NCI-H2029 treated with DMSO at 0.1 percent for 48 hours (cell line): ENCODE results near the gene ACADVL.

Experiments
- DNase-seq: peaks from one replicate; lab custom pipeline; 2025; lab: John Stamatoyannopoulos, UW

ACADVL gene

DNA sequence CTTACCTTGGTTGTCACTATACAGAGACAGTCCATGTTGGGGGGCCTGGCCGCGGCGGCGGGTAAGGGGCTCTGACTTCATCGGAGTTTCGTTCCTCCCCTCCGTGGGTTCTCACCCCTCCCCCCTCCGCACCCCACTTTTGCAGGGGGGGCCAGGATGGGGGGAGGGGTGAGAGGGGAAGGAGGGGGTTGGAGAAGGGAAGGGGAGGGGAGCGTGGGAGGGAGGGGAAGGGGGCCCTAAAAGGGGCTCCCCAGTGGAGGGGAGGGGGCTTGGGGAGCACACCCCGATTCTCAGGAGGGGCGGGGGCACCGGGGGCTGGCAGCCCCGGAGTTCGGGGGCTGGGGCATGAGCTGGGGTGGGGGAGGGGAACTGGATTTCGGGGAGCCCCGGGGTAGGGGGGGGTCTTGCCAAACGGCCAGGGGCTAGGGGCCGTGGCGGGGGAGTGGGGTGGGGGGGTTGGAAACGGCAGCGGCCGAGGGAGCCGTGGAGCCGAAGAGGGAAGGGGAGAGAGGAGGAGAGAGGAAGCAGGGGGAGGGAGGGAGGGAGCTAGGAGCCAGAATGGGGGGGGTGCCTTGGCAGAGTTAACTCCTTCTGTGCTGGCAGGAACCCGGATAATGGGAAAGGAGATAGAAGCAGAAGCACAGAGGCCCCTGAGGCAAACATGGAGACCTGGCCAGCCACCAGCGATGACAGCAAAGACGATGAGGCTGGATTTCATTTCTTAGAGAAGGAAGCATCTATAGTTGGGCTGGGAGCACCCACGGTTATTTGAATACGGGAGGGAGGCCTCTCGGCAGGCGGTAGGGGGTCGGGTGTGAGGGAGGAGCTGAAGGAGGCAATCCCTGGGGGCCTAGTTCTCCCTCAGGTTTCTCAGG is 2.4 kb upstream of the ACADVL start:
- DNase-seq, result no peak

- no peak for DNase-seq
Measured at GRCh38 chr17:7218166-7218565, 1.6 kb upstream of the ACADVL start.

- DNase-seq, result no peak
Measured at GRCh38 chr17:7218758-7219157, 980 bp upstream of the ACADVL start.

DNA sequence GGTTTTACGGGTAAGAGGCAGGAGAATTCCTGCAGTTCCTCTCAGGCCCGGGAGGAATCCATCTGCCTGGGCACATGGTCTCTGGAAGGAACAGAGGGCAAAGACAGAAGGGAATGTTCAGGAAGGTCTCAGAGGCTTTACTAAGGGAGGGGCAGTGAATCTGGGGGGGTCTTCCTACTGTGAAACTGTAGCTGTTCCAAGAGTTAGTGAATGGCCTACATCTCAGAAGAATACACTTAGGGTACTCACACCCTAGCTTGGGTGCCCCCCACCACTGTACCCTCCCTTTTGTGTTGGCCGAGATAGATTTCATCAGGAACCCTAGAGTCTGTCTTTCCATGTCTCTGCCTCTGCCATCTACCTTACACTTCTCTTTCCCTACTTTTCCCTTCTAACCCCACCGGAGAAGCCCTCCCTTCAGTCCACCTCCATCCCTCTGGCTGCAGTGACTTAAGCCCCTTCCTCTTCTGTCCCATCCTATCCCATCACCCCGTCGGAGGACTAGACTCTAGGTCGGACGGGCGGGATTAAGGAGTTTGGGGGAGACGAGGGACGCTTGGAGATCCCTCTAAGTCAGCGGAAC is 418 bp upstream of the ACADVL start:
- no peak for DNase-seq

GRCh38 chr17:7220593-7221277 is 997 bp downstream of the ACADVL start:
- DNase-seq, result peak; percentile 2

- DNase-seq, result no peak
Measured at GRCh38 chr17:7221278-7222092, 1.7 kb downstream of the ACADVL start.

- no peak for DNase-seq
Measured at GRCh38 chr17:7222093-7222971, 2.6 kb downstream of the ACADVL start.

DNA sequence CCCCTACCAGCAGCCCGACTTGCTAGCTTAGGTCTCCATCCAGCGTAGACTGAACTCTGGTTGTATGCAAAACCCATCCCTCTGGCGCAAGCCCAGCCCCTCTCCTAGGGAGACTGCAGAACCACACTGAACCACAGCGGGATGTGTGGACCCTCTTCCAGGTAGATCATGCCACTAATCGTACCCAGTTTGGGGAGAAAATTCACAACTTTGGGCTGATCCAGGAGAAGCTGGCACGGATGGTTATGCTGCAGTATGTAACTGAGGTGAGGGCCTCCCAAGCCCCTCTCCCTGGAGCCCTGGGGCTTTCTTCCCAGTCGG is 3.2 kb downstream of the ACADVL start:
- no peak for DNase-seq

DNA sequence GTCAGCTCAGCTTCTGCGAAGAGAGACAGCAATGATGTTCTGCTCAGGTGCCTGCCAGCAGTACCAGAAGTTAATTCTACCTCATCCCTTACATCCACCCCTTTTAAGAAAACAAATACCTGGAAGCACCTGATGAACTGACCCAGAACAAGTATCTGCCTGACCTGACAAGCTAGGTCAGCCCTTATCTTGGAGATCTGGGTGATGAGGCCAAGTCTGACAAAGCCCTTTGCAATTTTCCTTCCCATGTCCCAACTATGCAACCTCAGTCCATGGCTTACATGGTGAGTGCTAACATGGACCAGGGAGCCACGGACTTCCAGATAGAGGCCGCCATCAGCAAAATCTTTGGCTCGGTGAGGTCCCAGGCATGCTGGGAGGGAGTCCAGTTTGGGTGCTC is 3.6 kb downstream of the ACADVL start:
- DNase-seq, result no peak

- DNase-seq, result no peak
Measured at GRCh38 chr17:7224110-7224509, 4.4 kb downstream of the ACADVL start.

DNA sequence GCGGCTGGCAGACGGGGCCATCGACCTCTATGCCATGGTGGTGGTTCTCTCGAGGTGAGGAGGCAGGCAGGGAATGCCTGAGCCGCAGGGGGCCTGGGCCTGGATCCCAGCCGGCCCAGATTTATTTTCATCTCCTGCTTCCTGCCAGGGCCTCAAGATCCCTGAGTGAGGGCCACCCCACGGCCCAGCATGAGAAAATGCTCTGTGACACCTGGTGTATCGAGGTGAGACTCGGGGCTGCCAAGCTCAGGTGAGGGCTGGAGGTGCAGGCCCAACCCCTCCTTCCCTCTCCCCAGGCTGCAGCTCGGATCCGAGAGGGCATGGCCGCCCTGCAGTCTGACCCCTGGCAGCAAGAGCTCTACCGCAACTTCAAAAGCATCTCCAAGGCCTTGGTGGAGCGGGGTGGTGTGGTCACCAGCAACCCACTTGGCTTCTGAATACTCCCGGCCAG is 4.9 kb downstream of the ACADVL start:
- DNase-seq, result no peak

DNA sequence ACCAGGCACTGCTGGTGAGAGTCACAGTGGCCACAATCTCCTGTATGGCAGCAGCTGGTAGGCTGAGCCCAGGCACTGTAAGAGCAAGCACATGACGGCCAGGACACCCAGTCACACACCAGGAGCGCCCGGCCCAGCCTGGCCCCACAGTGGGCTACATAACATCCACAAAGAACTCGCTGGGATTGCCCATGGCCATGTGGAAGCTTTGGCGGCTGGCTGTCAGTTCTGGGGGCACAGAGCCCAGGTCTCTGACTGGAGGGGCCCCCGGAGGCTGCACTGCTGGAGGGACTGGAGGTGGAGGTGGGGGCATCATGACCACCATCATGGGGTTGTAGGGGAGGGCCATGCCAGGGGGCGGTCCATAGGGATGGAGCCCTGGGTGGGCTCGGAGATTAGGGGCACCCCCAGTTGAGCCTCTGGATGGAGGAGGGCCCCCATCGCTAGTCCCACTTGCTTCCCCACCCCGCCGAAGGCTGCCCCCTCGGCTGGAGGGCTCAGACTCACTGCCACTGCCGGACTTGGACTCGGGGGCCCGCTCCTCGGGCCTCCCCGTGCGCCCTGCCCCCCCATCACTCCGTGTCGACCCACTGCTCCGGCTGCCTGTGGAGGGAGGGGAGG is 6.1 kb downstream of the ACADVL start:
- DNase-seq, result no peak

- no peak for DNase-seq
Measured at GRCh38 chr17:7226721-7227710, 7.3 kb downstream of the ACADVL start.

DNA sequence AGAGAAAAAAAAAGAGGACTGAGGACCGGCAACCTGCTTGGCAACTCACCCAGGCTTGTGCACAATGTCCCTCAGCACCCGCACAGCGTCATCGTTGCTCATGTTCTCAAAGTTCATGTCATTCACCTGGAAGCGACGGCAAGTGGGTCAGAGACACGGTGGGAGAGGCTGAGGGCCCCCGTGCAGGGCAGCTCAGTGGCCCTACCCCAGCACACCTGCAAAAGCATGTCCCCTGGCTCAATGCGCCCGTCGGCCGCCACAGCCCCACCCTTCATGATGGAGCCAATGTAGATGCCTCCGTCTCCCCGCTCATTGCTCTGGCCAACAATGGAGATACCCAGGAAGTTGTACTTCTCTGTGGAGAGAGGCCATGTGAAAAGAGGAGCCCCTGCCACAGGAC is 9.2 kb downstream of the ACADVL start:
- DNase-seq, result no peak

GRCh38 chr17:7229504-7229903 is 9.8 kb downstream of the ACADVL start:
- no peak for DNase-seq

DNA sequence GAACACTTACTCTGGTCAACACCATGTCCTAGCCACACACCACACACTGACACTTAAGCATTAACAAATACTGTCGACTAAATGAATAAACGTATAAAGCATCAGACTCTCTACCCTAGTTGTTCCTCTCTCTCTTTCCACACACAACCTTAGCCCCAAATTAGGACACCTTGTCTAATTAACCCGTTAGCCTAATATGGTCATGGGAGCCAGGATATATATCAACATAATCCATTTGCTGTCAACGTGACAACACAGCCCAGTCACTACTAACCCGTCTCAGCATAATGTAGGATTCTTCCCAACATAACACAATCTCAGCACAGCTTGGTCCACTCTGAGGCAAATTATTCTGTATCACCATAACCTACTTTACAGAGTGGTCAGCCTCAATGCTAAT is 12.4 kb downstream of the ACADVL start:
- no peak for DNase-seq

GRCh38 chr17:7233701-7234082 is 14.0 kb downstream of the ACADVL start:
- DNase-seq, result no peak

GRCh38 chr17:7234083-7234951 is 14.6 kb downstream of the ACADVL start, which contains the start of gene DVL2:
Gene DVL2 (minus strand): TSS chr17:7234517. CDS start chr17:7234262, 255 bp downstream.
- peak; percentile 45 for DNase-seq
